A673 (cell line): ENCODE data around the gene ARSI.

ENCODE experiments used
- CTCF ChIP-seq: fragments of 300-800, 200-600 bp; sonication (generic); conservative IDR thresholded peaks from 2 replicates; pipeline ENCODE4 v1.5.1; 2017; ENCODE audit warnings: low read depth, mild to moderate bottlenecking, antibody characterized with exemption, low read length, moderate library complexity, mixed read lengths
- EZH2 ChIP-seq: fragments of 200-600 bp; sonication (generic); IDR thresholded peaks from 2 replicates; pipeline ENCODE4 v1.6.1; 2017; ENCODE audit warnings: borderline replicate concordance, low read depth, mild to moderate bottlenecking, mixed read lengths, antibody characterized with exemption, low read length; ENCODE audit not compliant: poor library complexity, severe bottlenecking

GRCh38 chr5:150271923-150272322 lies 30.8 kb downstream of the ARSI start:
- TF ChIP-seq CTCF, result no peak
- no peak for TF ChIP-seq EZH2
